Smooth muscle cell of bladder (primary cell): ENCODE data around the gene ZFYVE27. TPM values are rescaled to one million over a fixed set of nuclear protein-coding genes. Genes with fewer than 3 reads are reported as not detected.

ENCODE experiments used
- total RNA-seq: library from RNA; depleted of rRNA; stranded (reverse); fragments of >200 nt; gene quantifications from 2 replicates; pipeline ENCODE4 v1.2.3, GENCODE V29; 2014

ZFYVE27 gene
- 16.9 and 20.2 TPM in 2 replicates for total RNA-seq

GRCh38 chr10:97736902-97737769, at the start of gene ZFYVE27:
Gene ZFYVE27, plus strand, starts transcription at chr10:97737128. Its CDS starts 1,350 bp downstream, at chr10:97738478.

GRCh38 chr10:97713339-97713825, 23.5 kb upstream of the ZFYVE27 start, which contains the start of gene MARVELD1:
Gene MARVELD1, plus strand, starts transcription at chr10:97713730. Its CDS starts 147 bp downstream, at chr10:97713877.

GRCh38 chr10:97771913-97772823, 35.2 kb downstream of the ZFYVE27 start, which contains the start of gene SFRP5:
Gene SFRP5, minus strand, starts transcription at chr10:97771999. Its CDS starts 166 bp downstream, at chr10:97771833.

Other genes starting within 250 kb of the ZFYVE27 start
- 41.4 and 45.8 TPM in 2 replicates for gene MMS19, start 238.7 kb upstream of the ZFYVE27 start, total RNA-seq
- 16.4 and 21.3 TPM in 2 replicates for gene UBTD1, start 238.2 kb upstream of the ZFYVE27 start, total RNA-seq
- gene ANKRD2, start 164.3 kb upstream of the ZFYVE27 start, total RNA-seq, result 0.71 and 1.2 TPM in 2 replicates
- gene HOGA1, start 152.7 kb upstream of the ZFYVE27 start, total RNA-seq, result 0.28 and 1.1 TPM in 2 replicates
- 0.14 TPM in 1 of 2 replicates, not detected in the other for gene C10orf62, start 147.4 kb upstream of the ZFYVE27 start, total RNA-seq
- 5.5 and 8.8 TPM in 2 replicates for gene MORN4, start 103.6 kb upstream of the ZFYVE27 start, total RNA-seq
- gene PI4K2A, start 96.5 kb upstream of the ZFYVE27 start, total RNA-seq, result 16.2 and 21.8 TPM in 2 replicates
- gene AVPI1, start 49.9 kb upstream of the ZFYVE27 start, total RNA-seq, result 28.0 and 44.7 TPM in 2 replicates
- 15.5 and 19.9 TPM in 2 replicates for gene MARVELD1, start 23.4 kb upstream of the ZFYVE27 start, total RNA-seq
- gene SFRP5, start 34.9 kb downstream of the ZFYVE27 start, total RNA-seq, result not detected in 2 replicates
- gene GOLGA7B, start 112.7 kb downstream of the ZFYVE27 start, total RNA-seq, result under 0.01 TPM in 1 of 2 replicates, not detected in the other